ENCODE measurements around the gene SUN1. TPM values are rescaled to one million over a fixed set of nuclear protein-coding genes. Genes with fewer than 3 reads are reported as not detected.

Gene SUN1
- total RNA-seq, 2 experiments from 2014 or later: 71.3 to 74.6 TPM

- CTCF ChIA-PET: interaction anchor here (0.7 kb wide), 1 partner anchor 42 kb away, joined by 3 read pairs; no protein-coding TSS in a partner anchor
- POLR2A ChIA-PET: no interaction called here
- H3K4me3 Mint-ChIP-seq: no peak overlapping the region
- intact Hi-C loops (cut with DNase I, micrococcal nuclease): no loop called here
- no peaks in the 10 kb centered on the region for H3K27me3 Mint-ChIP-seq
- ATAC-seq (no peak), DNase-seq (no peak)
- H3K36me3 Mint-ChIP-seq (ENCODE audit: low read depth): peaks cover 5% of the 10 kb centered on the region
- no peak overlapping the region for H3K27ac Mint-ChIP-seq
- H3K4me1 Mint-ChIP-seq: peaks cover 16% of the 10 kb centered on the region
- H3K9me3 Mint-ChIP-seq (ENCODE audit: low read depth): no peaks in the 10 kb centered on the region
Measured at GRCh38 chr7:882336-883035, 50.2 kb downstream of the SUN1 start.

- Mint-ChIP-seq H3K4me3 (no peak overlapping the region), H3K36me3 (ENCODE audit: low read depth) (peaks cover 9% of the 10 kb centered on the region), H3K4me1 (peaks cover 12% of the 10 kb centered on the region), H3K9me3 (ENCODE audit: low read depth) (no peaks in the 10 kb centered on the region), H3K27me3 (no peaks in the 10 kb centered on the region), H3K27ac (no peak overlapping the region)
- CTCF ChIA-PET: interaction anchor here (0.7 kb wide), 2 partner anchors 41 to 47 kb away, joined by 3 read pairs; no protein-coding TSS in a partner anchor
- intact Hi-C loops (cut with DNase I, micrococcal nuclease): no loop called here
- DNase-seq (no peak), ATAC-seq (no peak)
- POLR2A ChIA-PET: no interaction called here
Measured at GRCh38 chr7:883055-884021, 51.1 kb downstream of the SUN1 start.

GRCh38 chr7:884191-885003, 52.1 kb downstream of the SUN1 start:
- Mint-ChIP-seq H3K36me3 (ENCODE audit: low read depth) (peaks cover 7% of the 10 kb centered on the region), H3K9me3 (ENCODE audit: low read depth) (no peaks in the 10 kb centered on the region), H3K27ac (no peak overlapping the region), H3K4me3 (no peak overlapping the region), H3K4me1 (peaks cover 3% of the 10 kb centered on the region), H3K27me3 (no peaks in the 10 kb centered on the region)
- ChIA-PET POLR2A (no interaction called here), CTCF (no interaction called here)
- intact Hi-C loops (cut with DNase I, micrococcal nuclease): no loop called here
- DNase-seq (no peak), ATAC-seq (no peak)

- Mint-ChIP-seq H3K4me3 (no peak overlapping the region), H3K27me3 (no peaks in the 10 kb centered on the region), H3K27ac (no peak overlapping the region), H3K36me3 (ENCODE audit: low read depth) (peaks cover 7% of the 10 kb centered on the region), H3K9me3 (ENCODE audit: low read depth) (no peaks in the 10 kb centered on the region), H3K4me1 (peaks cover 3% of the 10 kb centered on the region)
- ATAC-seq: no peak
- DNase-seq: no peak
- POLR2A ChIA-PET: no interaction called here
- intact Hi-C loops (cut with DNase I, micrococcal nuclease): no loop called here
- CTCF ChIA-PET: no interaction called here
Measured at GRCh38 chr7:885261-885892, 53.1 kb downstream of the SUN1 start.

GRCh38 chr7:885893-886625, 53.8 kb downstream of the SUN1 start:
- Mint-ChIP-seq H3K4me3 (no peak overlapping the region), H3K9me3 (ENCODE audit: low read depth) (no peaks in the 10 kb centered on the region), H3K4me1 (peaks cover 3% of the 10 kb centered on the region), H3K27me3 (no peaks in the 10 kb centered on the region), H3K36me3 (ENCODE audit: low read depth) (peaks cover 10% of the 10 kb centered on the region), H3K27ac (no peak overlapping the region)
- CTCF ChIA-PET: interaction anchor here (0.5 kb wide), 1 partner anchor 108 kb away, joined by 3 read pairs; no protein-coding TSS in a partner anchor
- ATAC-seq: no peak
- DNase-seq: no peak
- intact Hi-C loops (cut with DNase I, micrococcal nuclease): no loop called here
- POLR2A ChIA-PET: no interaction called here

- Mint-ChIP-seq H3K36me3 (ENCODE audit: low read depth) (peaks cover 13% of the 10 kb centered on the region), H3K9me3 (ENCODE audit: low read depth) (no peaks in the 10 kb centered on the region), H3K27ac (no peak overlapping the region), H3K27me3 (no peaks in the 10 kb centered on the region), H3K4me1 (peaks cover 3% of the 10 kb centered on the region), H3K4me3 (no peak overlapping the region)
- DNase-seq (no peak), ATAC-seq (no peak)
- intact Hi-C loops (cut with DNase I, micrococcal nuclease): no loop called here
- CTCF ChIA-PET: no interaction called here
- POLR2A ChIA-PET: no interaction called here
Measured at GRCh38 chr7:886626-887487, 54.6 kb downstream of the SUN1 start.

- POLR2A ChIA-PET: no interaction called here
Measured at GRCh38 chr7:887488-887820, 55.2 kb downstream of the SUN1 start.

GRCh38 chr7:888081-889024, 56.1 kb downstream of the SUN1 start:
- DNase-seq (no peak), ATAC-seq (no peak)
- Mint-ChIP-seq H3K27me3 (no peaks in the 10 kb centered on the region), H3K27ac (no peak overlapping the region), H3K36me3 (ENCODE audit: low read depth) (peaks cover 27% of the 10 kb centered on the region), H3K9me3 (ENCODE audit: low read depth) (no peaks in the 10 kb centered on the region), H3K4me3 (no peak overlapping the region), H3K4me1 (no peaks in the 10 kb centered on the region)
- POLR2A ChIA-PET: no interaction called here
- intact Hi-C loops (cut with DNase I, micrococcal nuclease): no loop called here
- CTCF ChIA-PET: interaction anchor here (0.6 kb wide), 1 partner anchor 85 kb away, joined by 3 read pairs; no protein-coding TSS in a partner anchor

More at GRCh38 chr7:887488-887820, 55.2 kb downstream of the SUN1 start:
- no peak overlapping the region for H3K27ac Mint-ChIP-seq
- intact Hi-C loops (cut with DNase I, micrococcal nuclease): no loop called here
- ATAC-seq (no peak), DNase-seq (no peak)
- no peaks in the 10 kb centered on the region for H3K27me3 Mint-ChIP-seq
- H3K9me3 Mint-ChIP-seq (ENCODE audit: low read depth): no peaks in the 10 kb centered on the region
- no peaks in the 10 kb centered on the region for H3K4me1 Mint-ChIP-seq
- H3K4me3 Mint-ChIP-seq: no peak overlapping the region
- CTCF ChIA-PET: no interaction called here
- H3K36me3 Mint-ChIP-seq (ENCODE audit: low read depth): peaks cover 19% of the 10 kb centered on the region

- ATAC-seq: no peak
- Mint-ChIP-seq H3K4me3 (no peak overlapping the region), H3K27ac (no peak overlapping the region), H3K36me3 (ENCODE audit: low read depth) (peaks cover 31% of the 10 kb centered on the region), H3K4me1 (no peaks in the 10 kb centered on the region), H3K9me3 (ENCODE audit: low read depth) (no peaks in the 10 kb centered on the region), H3K27me3 (no peaks in the 10 kb centered on the region)
- no peak for DNase-seq
- ChIA-PET POLR2A (no interaction called here), CTCF (no interaction called here)
- intact Hi-C loops (cut with DNase I, micrococcal nuclease): no loop called here
Measured at GRCh38 chr7:889025-889390, 56.7 kb downstream of the SUN1 start.
